ENCODE data around the gene DENND2A.

DENND2A gene

DNA sequence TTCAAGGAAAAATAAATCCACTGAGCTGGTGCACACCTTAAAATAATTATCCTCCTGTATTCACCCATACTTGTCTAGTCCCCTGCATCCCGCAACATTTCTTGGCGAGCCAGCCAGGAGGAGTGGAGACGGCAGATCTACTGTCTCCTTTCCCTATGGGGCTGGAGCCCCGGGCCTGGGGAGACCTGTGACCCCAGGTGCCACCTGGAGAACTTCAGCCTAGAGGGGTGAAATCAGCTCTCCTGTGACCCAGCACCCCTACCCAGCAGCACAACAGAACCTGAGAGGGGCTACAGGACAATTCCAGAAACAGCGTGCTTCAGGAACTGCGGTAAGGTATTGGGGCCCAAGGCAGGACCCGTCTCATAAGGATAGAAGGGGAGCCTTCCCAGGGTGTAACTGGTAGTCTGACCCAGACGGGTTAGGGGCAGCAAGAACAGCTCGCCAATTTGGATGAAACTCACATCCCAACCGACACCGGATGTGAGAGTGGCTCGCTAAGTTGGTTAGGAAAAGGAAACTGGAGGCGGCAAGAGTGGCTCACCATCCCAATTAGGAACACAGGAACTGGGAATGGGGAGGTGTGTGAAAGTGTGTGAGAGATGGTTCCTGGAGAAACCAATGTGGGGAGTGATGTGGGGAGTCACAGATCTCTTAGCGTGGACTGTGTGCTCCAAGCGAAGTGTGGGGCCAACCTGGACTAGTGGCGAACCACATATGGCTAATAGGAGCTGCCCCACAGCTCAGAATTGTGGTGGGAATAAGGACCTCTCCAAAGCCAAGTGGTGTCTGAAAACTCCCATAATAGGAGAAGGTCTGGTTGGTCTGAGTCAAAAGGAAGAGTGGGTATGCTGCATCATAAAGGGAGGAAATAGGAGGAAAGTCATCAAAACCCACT lies 15.1 kb upstream of the DENND2A start:
- TF ChIP-seq, protein P1, sequence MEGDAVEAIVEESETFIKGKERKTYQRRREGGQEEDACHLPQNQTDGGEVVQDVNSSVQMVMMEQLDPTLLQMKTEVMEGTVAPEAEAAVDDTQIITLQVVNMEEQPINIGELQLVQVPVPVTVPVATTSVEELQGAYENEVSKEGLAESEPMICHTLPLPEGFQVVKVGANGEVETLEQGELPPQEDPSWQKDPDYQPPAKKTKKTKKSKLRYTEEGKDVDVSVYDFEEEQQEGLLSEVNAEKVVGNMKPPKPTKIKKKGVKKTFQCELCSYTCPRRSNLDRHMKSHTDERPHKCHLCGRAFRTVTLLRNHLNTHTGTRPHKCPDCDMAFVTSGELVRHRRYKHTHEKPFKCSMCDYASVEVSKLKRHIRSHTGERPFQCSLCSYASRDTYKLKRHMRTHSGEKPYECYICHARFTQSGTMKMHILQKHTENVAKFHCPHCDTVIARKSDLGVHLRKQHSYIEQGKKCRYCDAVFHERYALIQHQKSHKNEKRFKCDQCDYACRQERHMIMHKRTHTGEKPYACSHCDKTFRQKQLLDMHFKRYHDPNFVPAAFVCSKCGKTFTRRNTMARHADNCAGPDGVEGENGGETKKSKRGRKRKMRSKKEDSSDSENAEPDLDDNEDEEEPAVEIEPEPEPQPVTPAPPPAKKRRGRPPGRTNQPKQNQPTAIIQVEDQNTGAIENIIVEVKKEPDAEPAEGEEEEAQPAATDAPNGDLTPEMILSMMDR (IDR thresholded peaks at IDR 0.05), result no peak
- DNase-seq, result peak; percentile 9 to 44
- Histone ChIP-seq H3K4me1 (peaks cover 0 to 21% (median 7%) of the 10 kb centered on the region in 4 donors), H3K9me3 (no peaks in the 10 kb centered on the region), H3K36me3 (no peaks in the 10 kb centered on the region), H3K27ac (no peak overlapping the region), H3K27me3 (peaks cover 0 to 16% of the 10 kb centered on the region in 2 donors), H3K4me3 (peak overlapping the region in 1 of 2 donors; percentile 39)
- intact Hi-C loops (cut with DNase I; ENCODE audit: low total_unique reads), result no loop called here

DNA sequence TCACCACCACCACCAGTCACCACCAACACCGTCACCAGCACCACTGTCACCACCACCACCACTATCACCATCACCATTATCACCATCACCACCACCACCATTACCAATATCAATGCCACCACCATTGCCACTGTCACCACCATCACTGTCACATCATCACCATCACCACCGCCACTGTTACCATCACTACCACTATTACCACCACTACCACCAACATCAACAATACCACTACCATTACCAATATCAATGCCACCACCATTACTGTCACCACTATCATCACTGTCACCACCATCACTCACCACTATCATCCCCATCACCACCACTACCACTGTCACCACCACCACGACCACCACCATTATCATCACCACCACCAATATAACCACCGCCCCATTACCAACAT lies 14.0 kb upstream of the DENND2A start:
- intact Hi-C loops (cut with DNase I; ENCODE audit: low total_unique reads), result loop anchor here (5.0 kb wide), 1 partner anchor 137 kb away; no protein-coding TSS in a partner anchor

DNA sequence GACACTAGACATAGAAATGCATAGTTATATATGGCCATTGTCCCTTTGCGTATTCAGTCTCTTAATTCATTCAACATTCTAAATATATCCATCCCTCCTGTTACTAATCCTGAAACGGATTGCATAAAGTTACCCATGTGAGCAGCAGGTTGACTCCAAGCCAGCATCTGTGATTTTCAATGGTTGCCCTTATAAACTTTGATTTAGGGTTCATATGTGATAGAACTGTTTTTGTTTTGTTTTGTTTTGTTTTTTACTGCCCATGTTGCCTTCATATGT lies 13.4 kb upstream of the DENND2A start:
- peaks cover 0 to 21% (median 7%) of the 10 kb centered on the region in 4 donors for H3K4me1 ChIP-seq
- H3K27ac ChIP-seq, result no peak overlapping the region
- intact Hi-C loops (cut with DNase I; ENCODE audit: low total_unique reads), result loop anchor here (5.0 kb wide), 1 partner anchor 137 kb away; no protein-coding TSS in a partner anchor
- TF ChIP-seq, protein P1 (IDR thresholded peaks at IDR 0.05), result no peak
- H3K4me3 ChIP-seq, result no peak overlapping the region
- H3K27me3 ChIP-seq, result peaks cover 0 to 12% of the 10 kb centered on the region in 2 donors
- no peaks in the 10 kb centered on the region for H3K9me3 ChIP-seq
- H3K36me3 ChIP-seq, result no peaks in the 10 kb centered on the region
- no peak for DNase-seq

More for the DNA sequence above, 14.0 kb upstream of the DENND2A start:
- peak; percentile 8 to 11 for DNase-seq
- no peak overlapping the region for H3K4me3 ChIP-seq
- H3K27ac ChIP-seq, result no peak overlapping the region
- no peaks in the 10 kb centered on the region for H3K9me3 ChIP-seq
- peaks cover 0 to 21% (median 7%) of the 10 kb centered on the region in 4 donors for H3K4me1 ChIP-seq
- TF ChIP-seq, protein P1 (IDR thresholded peaks at IDR 0.05), result no peak
- no peaks in the 10 kb centered on the region for H3K36me3 ChIP-seq
- H3K27me3 ChIP-seq, result peaks cover 0 to 15% of the 10 kb centered on the region in 2 donors

DNA sequence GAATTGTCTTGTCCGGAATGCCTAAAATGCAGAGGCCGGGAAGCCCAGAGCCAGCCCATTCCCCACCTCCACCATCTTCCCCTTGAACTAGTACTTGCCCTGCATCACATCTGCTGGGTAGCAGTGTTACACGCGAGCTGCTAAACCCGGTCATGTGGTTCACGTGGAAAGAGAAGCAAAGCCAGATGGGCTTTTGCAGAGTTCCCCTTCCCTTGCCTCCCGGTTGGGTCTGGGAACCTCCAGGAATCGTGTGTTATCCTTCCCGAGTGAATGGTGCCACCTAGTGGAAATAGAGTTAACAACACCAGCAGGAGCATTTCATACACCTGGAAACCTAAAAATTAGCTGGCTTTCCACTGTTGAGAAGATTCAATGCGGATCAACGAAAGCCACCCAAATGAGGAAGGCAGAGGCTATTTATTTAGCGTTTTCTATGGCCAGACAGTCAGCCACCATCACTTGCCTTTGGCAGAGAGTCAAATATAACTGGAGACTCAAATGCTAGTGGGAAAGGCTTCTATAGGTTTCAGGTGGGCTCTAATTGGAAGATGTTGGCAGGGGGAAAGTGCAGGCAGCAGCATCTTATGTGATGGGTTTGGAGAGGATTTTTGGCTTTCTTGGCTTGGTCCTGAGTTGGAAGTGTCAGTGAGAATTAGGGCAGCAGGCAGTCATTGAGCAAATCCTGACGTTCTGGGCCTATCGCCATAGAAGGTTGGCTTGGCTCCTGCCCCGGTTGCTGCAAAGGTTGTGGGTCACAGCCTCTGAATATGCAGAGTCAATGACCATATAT lies 12.9 kb upstream of the DENND2A start:
- intact Hi-C loops (cut with DNase I; ENCODE audit: low total_unique reads), result loop anchor here (5.0 kb wide), 1 partner anchor 136 kb away; no protein-coding TSS in a partner anchor
- TF ChIP-seq, protein P1 (IDR thresholded peaks at IDR 0.05), result peak; percentile 78 to 85
- Histone ChIP-seq H3K4me3 (no peak overlapping the region), H3K9me3 (no peaks in the 10 kb centered on the region), H3K4me1 (peaks cover 0 to 21% (median 7%) of the 10 kb centered on the region in 4 donors), H3K27ac (no peak overlapping the region), H3K36me3 (no peaks in the 10 kb centered on the region), H3K27me3 (peaks cover 0 to 10% of the 10 kb centered on the region in 2 donors)
- peak; percentile 58 to 64 for DNase-seq

DNA sequence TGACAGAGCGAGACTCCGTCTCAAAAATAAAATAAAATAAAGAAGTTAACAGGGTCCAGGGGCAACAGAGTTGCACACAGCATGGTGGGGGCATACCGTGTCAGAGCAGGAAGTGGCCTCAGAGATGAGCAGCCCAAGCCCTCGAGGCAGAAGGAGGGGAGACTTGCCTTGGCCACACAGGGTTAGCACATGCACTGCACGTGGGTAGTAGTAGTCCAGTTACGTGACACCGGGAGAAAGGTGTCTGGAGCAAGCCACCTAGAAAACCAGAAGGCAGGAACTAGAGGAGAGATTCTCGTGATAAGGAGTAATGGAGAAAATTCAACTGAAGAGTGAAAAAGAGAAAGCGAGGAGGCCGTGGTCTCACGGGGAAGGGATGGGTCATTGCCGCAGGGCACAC lies 9.8 kb upstream of the DENND2A start:
- H3K9me3 ChIP-seq, result no peaks in the 10 kb centered on the region
- intact Hi-C loops (cut with DNase I; ENCODE audit: low total_unique reads), result loop anchor here (5.0 kb wide), 1 partner anchor 133 kb away; no protein-coding TSS in a partner anchor
- peak in 1 of 2 donors; percentile 24 for DNase-seq
- no peaks in the 10 kb centered on the region for H3K36me3 ChIP-seq
- no peak overlapping the region for H3K27ac ChIP-seq
- H3K4me3 ChIP-seq, result no peak overlapping the region
- H3K27me3 ChIP-seq, result peaks cover 0 to 10% of the 10 kb centered on the region in 2 donors
- H3K4me1 ChIP-seq, result peaks cover 0 to 7% (median 0%) of the 10 kb centered on the region in 4 donors
- TF ChIP-seq, protein P1 (IDR thresholded peaks at IDR 0.05), result no peak
